Stimulated activated CD4-positive, alpha-beta T cell treated with anti-CD3 and anti-CD28 coated beads, Interleukin-15, amount 100 ng/mL, for 48 hours (primary cell): ENCODE measurements around the gene UNK.

ENCODE experiments used
- DNase-seq, 2 donors: peaks; one replicate each; pipeline ENCODE4 v3.0.0-alpha.2; 2020; ENCODE audit warnings: low read depth in 2 of 2

Gene UNK

GRCh38 chr17:75873587-75874322 is 89.1 kb downstream of the UNK start:
- DNase-seq, result no peak

- DNase-seq, result no peak
Measured at GRCh38 chr17:75874323-75875181, 89.9 kb downstream of the UNK start.
